ENCODE results near the gene OR5AN1. TPM values are rescaled to one million over a fixed set of nuclear protein-coding genes. Genes with fewer than 3 reads are reported as not detected.
"Not testable (repeated sequence)": the region's sequence is repeated elsewhere in the genome, so short reads cannot be mapped to it uniquely, and the experiment has no call there.

OR5AN1 gene, protein sequence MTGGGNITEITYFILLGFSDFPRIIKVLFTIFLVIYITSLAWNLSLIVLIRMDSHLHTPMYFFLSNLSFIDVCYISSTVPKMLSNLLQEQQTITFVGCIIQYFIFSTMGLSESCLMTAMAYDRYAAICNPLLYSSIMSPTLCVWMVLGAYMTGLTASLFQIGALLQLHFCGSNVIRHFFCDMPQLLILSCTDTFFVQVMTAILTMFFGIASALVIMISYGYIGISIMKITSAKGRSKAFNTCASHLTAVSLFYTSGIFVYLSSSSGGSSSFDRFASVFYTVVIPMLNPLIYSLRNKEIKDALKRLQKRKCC
- not detected in 2 replicates for total RNA-seq

GRCh38 chr11:59358595-59358994 lies at the start of gene OR5AN1:
OR5AN1 (plus strand) TSS chr11:59358895; CDS start chr11:59364459, 5,564 bp downstream.
- DNase-seq (ENCODE audit: low read depth, low spot score), result no peak

GRCh38 chr11:59335001-59335400 lies 23.7 kb upstream of the OR5AN1 start:
- DNase-seq (ENCODE audit: low read depth, low spot score), result no peak

DNA sequence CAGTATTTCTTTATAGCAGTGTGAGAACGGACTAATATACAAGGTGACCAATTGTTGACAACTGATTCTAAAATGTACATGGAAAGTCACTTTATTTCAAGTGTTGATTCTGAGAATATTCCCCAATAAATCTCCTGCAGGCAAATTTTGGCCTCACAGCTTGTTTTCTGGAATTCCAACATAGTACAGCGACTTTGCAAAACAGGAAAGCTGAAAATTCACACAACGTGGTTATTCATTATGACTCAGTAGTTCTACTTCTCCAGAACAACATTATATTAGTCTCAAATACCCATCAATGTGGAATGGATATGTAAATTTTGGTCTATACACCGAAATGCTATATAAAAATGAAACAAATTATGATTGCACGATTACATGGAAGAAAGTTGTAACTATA lies 22.5 kb upstream of the OR5AN1 start:
- no peak for DNase-seq (ENCODE audit: low read depth, low spot score)

DNA sequence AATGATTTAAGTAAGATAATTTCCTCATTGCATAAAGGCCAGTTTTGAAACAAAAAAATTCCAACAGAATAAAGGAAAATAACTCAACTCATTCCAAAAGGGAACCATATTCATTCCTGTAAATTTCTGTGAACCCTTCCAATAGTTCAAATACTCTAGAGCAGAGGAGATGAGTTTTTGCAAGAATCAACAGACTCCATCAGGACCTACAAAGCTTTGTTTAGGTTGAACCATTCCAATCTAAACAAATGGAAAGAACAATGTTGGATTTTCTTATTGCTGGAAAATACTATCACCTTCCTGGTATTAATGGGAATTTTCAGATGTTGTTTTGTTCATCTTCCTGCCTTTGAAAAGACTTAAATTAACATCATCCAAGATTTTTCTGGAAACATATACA lies 21.8 kb upstream of the OR5AN1 start:
- DNase-seq (ENCODE audit: low read depth, low spot score), result no peak

DNA sequence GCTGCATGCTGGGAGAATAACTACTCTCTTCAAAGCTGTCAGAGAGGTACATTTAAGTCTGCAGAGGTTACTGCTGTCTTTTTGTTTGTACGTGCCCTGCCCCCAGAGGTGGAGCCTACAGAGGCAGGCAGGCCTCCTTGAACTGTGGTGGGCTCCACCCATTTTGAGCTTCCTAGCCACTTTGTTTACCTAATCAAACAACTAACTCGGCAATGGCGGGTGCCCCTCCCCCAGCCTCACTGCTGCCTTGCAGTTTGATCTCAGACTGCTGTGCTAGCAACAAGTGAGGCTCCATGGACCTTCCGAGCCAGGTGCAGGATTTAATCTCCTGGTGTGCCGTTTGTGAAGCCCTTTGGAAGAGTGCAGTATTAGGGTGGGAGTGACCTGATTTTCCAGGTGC lies 9.0 kb upstream of the OR5AN1 start:
- not testable (repeated sequence) for DNase-seq (ENCODE audit: low read depth, low spot score)

DNA sequence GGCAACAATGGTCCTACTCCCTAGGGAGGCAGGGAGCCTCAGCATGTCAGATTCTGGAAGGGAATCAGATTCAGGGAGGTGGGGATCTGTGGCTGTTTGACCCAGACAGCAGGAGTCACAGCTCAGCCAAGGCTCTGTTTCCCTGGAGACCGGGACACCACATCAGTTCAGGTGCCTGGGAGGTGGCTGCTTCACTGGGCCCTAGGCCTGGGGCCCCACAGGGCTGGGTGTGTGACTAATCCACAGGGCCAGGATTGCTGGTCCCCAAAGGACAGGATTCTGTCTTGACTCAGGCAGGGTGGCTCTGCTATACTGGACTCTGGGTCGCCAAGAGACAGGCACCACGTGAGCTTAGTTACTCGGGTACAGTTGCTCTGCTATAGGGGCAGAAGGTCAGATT lies 3.5 kb upstream of the OR5AN1 start:
- no peak for DNase-seq (ENCODE audit: low read depth, low spot score)

GRCh38 chr11:59356561-59356960 lies 2.1 kb upstream of the OR5AN1 start:
- DNase-seq (ENCODE audit: low read depth, low spot score), result no peak

DNA sequence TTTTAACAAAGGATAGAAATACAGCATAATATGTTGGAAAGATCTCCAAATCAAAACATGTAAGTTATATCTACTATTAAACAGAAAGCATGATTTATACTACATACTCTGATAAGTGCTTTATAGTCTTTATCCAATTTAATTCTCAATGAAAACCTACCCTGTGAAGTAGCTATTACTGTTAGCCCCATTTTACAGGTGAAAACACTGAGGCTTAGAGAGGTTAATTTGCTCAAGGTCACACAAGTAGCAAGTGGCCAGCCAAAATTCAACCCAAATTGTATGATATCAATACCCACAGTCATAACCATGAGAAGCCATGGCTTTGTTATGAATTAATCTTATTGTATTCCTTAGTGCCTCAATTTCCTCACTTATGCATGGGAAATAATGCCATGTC lies 675 bp upstream of the OR5AN1 start:
- DNase-seq (ENCODE audit: low read depth, low spot score), result no peak

GRCh38 chr11:59365232-59366018 lies 6.7 kb downstream of the OR5AN1 start:
- DNase-seq (ENCODE audit: low read depth, low spot score), result no peak

- no peak for DNase-seq (ENCODE audit: low read depth, low spot score)
These were observed 9.7 kb downstream of the OR5AN1 start for GRCh38 chr11:59368238-59369022.

DNA sequence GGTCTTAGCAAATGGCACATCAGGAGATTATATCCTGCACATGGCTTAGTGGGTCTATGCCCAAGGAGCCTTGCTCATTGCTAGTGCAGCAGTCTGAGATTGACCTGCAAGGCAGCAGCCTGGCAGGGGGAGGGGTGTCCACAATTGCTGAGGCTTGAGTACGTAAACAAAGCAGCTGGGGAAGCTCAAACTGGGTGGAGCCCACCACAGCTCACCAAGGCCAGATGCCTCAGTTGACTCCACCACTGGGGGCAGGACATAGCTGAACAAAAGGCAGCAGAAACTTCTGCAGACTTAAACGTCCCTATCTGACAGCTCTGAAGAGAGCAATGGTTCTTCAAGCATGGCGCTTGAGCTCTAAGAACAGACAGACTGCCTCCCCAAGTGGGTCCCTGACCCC lies 13.6 kb downstream of the OR5AN1 start:
- not testable (repeated sequence) for DNase-seq (ENCODE audit: low read depth, low spot score)

GRCh38 chr11:59380263-59381059 lies 21.8 kb downstream of the OR5AN1 start:
- DNase-seq (ENCODE audit: low read depth, low spot score), result no peak

GRCh38 chr11:59394186-59394585 lies 35.5 kb downstream of the OR5AN1 start:
- DNase-seq (ENCODE audit: low read depth, low spot score), result no peak

GRCh38 chr11:59400461-59401261 lies 42.0 kb downstream of the OR5AN1 start:
- no peak for DNase-seq (ENCODE audit: low read depth, low spot score)

DNA sequence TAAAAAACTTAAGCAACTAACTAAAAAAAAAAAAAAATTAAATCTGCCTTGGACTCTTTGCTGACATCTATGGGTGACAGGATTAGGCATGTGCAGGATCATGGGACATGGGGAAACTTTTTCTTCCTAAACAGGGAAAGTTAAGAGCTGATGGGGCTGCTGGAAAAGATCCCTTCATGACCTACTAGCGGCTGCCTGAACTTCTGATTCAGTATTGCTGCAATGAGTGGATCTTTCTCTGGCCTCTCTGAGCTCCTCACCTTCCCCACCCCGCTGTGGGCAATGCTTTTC lies 42.5 kb downstream of the OR5AN1 start:
- DNase-seq (ENCODE audit: low read depth, low spot score), result no peak

GRCh38 chr11:59403546-59403945 lies 44.9 kb downstream of the OR5AN1 start:
- no peak for DNase-seq (ENCODE audit: low read depth, low spot score)

- DNase-seq (ENCODE audit: low read depth, low spot score), result no peak
These were observed 55.0 kb downstream of the OR5AN1 start for GRCh38 chr11:59413646-59414045.

DNA sequence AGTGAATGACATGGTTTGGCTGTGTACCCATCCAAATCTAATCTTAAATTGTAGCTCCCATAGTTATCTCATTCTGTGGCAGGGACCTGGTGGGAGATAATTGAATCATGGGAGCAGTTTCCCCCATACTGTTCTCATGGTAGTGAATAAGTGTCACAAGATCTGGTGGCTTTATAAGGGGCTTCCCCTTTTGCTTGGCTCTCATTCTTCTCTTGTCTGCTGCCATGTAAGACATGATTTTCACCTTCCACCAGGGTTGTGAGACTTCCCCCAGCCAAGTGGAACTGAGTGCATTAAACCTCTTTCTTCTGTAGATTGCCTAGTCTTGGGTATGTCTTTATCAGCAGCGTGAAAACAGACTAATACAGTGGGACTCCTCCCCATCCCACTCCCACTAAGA lies 56.4 kb downstream of the OR5AN1 start:
- DNase-seq (ENCODE audit: low read depth, low spot score), result no peak

DNA sequence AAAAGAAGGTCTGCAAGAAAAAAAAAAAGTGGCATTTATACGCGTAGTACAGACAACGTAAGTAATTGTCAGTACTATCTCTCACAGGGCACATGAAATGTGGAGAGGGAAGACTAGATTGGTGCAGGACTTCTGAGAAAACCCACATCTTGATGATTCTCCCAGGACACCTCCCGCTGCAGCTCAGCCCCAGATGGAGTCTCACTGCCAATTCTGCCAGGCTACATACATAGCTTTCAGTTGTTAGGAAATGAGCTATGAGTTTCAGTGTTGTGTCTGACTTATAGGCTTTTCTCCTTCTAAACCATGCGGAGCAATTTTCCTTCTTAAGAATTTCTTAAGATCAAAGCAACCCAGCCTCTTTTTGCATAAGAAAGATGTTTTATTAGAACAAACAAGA lies 57.9 kb downstream of the OR5AN1 start:
- DNase-seq (ENCODE audit: low read depth, low spot score), result no peak

DNA sequence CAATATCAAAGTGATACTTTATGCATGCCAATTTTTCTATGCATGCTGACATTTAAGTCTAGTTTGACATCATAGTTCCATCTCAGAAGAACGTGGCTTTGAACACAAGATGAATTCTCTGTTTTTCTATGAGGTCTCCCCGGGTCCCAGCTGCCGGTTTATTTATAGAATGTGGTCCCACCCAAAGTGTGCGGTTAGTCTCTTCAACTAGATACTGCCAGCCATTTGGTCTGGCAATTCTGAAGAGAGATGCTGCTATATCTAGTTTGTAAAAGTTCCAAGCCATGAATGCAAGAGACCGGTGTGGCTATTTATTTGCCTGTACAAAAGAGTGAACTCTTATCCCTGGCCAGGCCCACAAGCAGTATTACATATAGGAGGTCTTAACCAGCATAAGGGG lies 58.3 kb downstream of the OR5AN1 start:
- no peak for DNase-seq (ENCODE audit: low read depth, low spot score)

- DNase-seq (ENCODE audit: low read depth, low spot score), result no peak
These were observed 59.5 kb downstream of the OR5AN1 start for GRCh38 chr11:59418156-59418555.
